ENCODE results near the gene AQP3. TPM values are rescaled to one million over a fixed set of nuclear protein-coding genes. Genes with fewer than 3 reads are reported as not detected.

The AQP3 gene
- polyA plus RNA-seq, 2 of the 4 experiments (the other 2 are of a cell fraction): 6.2 to 18.8 TPM

DNA sequence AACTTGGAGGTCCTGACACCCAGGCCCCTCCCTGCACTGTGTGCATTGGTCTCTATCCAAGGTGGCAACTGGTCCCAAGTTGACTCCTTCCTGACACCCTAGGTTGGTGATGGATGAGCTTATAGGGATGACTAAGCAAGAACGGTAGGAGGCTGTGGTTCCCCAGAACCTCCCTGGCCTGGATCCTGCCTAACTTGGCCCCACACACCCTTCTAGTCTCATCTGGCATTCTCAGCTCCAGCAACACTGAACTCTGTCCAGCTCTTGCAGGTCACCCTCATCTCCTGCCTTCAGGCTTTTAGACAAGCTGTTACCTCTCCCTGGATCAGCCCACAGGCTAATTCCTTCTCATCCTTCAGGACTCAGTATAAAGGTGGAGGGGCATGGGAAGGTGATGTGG is 16.5 kb downstream of the AQP3 start:
- WGBS (ENCODE audit: missing lambda C conversion rate): 0% methylated on average over 1 of the region's 1 CpG
- H3K27ac ChIP-seq: peak overlapping the region; percentile 52 to 73
- peaks cover 28% of the 10 kb centered on the region for H3K4me1 ChIP-seq
- H3K9me3 ChIP-seq: no peaks in the 10 kb centered on the region
- ATAC-seq (peak; percentile 46 to 72; a peak in 3 of 6 replicates), DNase-seq (ENCODE audit: low read depth in 1 of 2, low spot score in 1 of 2) (peak in 1 of 2 experiments; percentile 72), FAIRE-seq (no peak)
- H3K4me3 ChIP-seq: no peak overlapping the region
- POLR2A ChIA-PET: no interaction called here
- CTCF ChIA-PET: interaction anchor here (0.7 to 41.9 kb wide), 4 partner anchors 15 to 143 kb away, joined by 3 to 834 read pairs (median 23); partner anchors contain the start of genes AQP3, AQP7 and NOL6
- H3K4me2 ChIP-seq: peak overlapping the region; percentile 50; the same call in 2 of the 3 replicates
- TF ChIP-seq FOSB (CRISPR knock-in tag; IDR thresholded peaks at IDR 0.05): no peak
- peak; percentile 88 for TF ChIP-seq HOXB5 (CRISPR knock-in tag; IDR thresholded peaks at IDR 0.05)
- TF ChIP-seq MAFK (IDR thresholded peaks at IDR 0.05; ENCODE audit: partially characterized antibody): peak; percentile 76

DNA sequence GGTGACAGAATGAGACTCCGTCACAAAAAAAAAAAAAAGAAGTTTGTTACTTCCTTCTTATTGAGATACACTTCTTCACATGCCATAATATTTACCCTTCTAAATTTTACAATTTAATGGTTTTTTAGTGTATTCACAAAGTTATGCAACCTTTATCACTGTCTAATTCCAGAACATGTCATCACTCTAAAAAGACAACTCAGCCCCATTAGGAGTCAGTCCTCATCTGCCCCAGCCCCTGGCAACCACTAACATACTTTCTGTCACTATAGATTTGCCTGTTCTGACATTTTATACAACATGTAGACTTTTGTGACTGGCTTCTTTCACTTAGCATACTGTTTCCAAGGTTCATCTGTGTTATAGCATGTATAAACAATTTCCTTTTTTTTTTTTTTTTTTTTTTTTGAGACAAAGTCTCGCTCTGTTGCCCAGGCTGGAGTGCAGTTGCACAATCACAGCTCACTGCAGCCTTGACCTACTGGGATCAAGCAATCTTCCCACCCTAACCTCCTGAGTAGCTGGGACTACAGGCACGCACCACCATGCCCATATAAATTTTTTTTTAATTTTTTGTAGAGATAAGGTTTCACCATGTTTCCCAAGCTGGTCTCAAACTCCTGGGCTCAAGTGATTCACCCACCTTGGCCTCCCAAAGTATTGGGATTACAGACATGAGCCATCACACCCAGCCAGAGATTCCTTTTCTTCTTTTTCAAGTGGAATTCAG is 18.0 kb downstream of the AQP3 start:
- peaks cover 37% of the 10 kb centered on the region for H3K4me1 ChIP-seq
- H3K4me3 ChIP-seq: no peak overlapping the region
- FAIRE-seq (no peak), DNase-seq (ENCODE audit: low read depth in 1 of 2, low spot score in 1 of 2) (no peak), ATAC-seq (no peak)
- H3K27ac ChIP-seq: peak overlapping the region; percentile 34 to 73; a peak in 4 of 6 replicates
- WGBS (ENCODE audit: missing lambda C conversion rate): 93% methylated on average over 3 of the region's 3 CpGs
- ChIA-PET POLR2A (no interaction called here), CTCF (interaction anchor here (1.2 to 41.9 kb wide), 5 partner anchors 9 to 37 kb away, joined by 3 to 834 read pairs (median 6); partner anchors contain the start of genes AQP3 and NOL6)
- H3K4me2 ChIP-seq: no peak overlapping the region
- TF ChIP-seq CEBPB (IDR thresholded peaks at IDR 0.05) (peak; percentile 14 to 28; a peak in 1 of 4 replicates), HOXB5 (CRISPR knock-in tag; IDR thresholded peaks at IDR 0.05) (no peak)
- no peaks in the 10 kb centered on the region for H3K9me3 ChIP-seq

DNA sequence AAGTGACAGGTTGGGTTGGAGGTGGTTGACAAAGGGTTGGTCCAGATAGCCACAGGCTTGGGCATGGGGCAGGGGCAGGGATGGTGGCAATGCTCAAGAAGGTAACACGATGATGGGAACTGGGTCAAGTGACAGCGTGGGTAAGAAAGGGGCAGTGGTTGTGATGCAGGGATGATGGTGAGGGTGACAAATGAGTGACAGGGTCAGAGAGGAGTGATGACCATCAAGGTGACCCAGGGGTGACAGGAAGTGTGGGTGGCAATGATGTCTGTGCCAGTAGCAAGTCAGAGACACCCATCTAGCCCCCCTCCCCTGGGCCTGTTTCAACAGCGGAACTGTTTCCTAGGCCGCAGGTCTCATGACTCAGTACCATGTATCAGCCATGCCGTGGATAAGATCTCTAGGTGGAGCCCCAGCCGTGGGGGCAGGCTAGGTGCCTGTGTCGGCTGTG is 20.5 kb downstream of the AQP3 start:
- ATAC-seq: no peak

More for the DNA sequence above, 20.5 kb downstream of the AQP3 start:
- ChIA-PET POLR2A (no interaction called here), CTCF (interaction anchor here (0.6 to 5.4 kb wide), 4 partner anchors 9 to 39 kb away, joined by 4 to 21 read pairs (median 5); no protein-coding TSS in a partner anchor)
- WGBS (ENCODE audit: missing lambda C conversion rate): 91% methylated on average over 7 of the region's 7 CpGs
- H3K4me1 ChIP-seq: peaks cover 37% of the 10 kb centered on the region
- FAIRE-seq (no peak), DNase-seq (ENCODE audit: low read depth in 1 of 2, low spot score in 1 of 2) (no peak)
- peak overlapping the region in 1 of 2 experiments; percentile 55; a peak in 4 of 6 replicates for H3K27ac ChIP-seq
- no peak overlapping the region for H3K4me2 ChIP-seq
- H3K4me3 ChIP-seq: no peak overlapping the region
- H3K9me3 ChIP-seq: no peaks in the 10 kb centered on the region
- TF ChIP-seq, protein P1, sequence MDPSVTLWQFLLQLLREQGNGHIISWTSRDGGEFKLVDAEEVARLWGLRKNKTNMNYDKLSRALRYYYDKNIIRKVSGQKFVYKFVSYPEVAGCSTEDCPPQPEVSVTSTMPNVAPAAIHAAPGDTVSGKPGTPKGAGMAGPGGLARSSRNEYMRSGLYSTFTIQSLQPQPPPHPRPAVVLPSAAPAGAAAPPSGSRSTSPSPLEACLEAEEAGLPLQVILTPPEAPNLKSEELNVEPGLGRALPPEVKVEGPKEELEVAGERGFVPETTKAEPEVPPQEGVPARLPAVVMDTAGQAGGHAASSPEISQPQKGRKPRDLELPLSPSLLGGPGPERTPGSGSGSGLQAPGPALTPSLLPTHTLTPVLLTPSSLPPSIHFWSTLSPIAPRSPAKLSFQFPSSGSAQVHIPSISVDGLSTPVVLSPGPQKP (IDR thresholded peaks at IDR 0.05; ENCODE audit: low read depth, low read length): no peak
- TF ChIP-seq CHD2 (IDR thresholded peaks at IDR 0.05; ENCODE audit: low read length, partially characterized antibody) (no peak), ZC3H11A (IDR thresholded peaks at IDR 0.05) (no peak), HOXB5 (CRISPR knock-in tag; IDR thresholded peaks at IDR 0.05) (no peak), GATA3 (IDR thresholded peaks at IDR 0.05; ENCODE audit: borderline replicate concordance) (no peak), NR3C1 (IDR thresholded peaks at IDR 0.05) (no peak), HDAC2 (IDR thresholded peaks at IDR 0.05) (no peak), ZSCAN20 (CRISPR knock-in tag; IDR thresholded peaks at IDR 0.05) (no peak), POLR2A (IDR thresholded peaks at IDR 0.05; ENCODE audit: low read length) (no peak)
- TF ChIP-seq, protein P2, sequence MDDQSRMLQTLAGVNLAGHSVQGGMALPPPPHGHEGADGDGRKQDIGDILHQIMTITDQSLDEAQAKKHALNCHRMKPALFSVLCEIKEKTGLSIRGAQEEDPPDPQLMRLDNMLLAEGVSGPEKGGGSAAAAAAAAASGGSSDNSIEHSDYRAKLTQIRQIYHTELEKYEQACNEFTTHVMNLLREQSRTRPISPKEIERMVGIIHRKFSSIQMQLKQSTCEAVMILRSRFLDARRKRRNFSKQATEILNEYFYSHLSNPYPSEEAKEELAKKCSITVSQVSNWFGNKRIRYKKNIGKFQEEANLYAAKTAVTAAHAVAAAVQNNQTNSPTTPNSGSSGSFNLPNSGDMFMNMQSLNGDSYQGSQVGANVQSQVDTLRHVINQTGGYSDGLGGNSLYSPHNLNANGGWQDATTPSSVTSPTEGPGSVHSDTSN (IDR thresholded peaks at IDR 0.05): no peak
- TF ChIP-seq, protein P3, sequence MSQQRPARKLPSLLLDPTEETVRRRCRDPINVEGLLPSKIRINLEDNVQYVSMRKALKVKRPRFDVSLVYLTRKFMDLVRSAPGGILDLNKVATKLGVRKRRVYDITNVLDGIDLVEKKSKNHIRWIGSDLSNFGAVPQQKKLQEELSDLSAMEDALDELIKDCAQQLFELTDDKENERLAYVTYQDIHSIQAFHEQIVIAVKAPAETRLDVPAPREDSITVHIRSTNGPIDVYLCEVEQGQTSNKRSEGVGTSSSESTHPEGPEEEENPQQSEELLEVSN (IDR thresholded peaks at IDR 0.05; ENCODE audit: borderline replicate concordance, low read depth): no peak
- TF ChIP-seq, protein P4, sequence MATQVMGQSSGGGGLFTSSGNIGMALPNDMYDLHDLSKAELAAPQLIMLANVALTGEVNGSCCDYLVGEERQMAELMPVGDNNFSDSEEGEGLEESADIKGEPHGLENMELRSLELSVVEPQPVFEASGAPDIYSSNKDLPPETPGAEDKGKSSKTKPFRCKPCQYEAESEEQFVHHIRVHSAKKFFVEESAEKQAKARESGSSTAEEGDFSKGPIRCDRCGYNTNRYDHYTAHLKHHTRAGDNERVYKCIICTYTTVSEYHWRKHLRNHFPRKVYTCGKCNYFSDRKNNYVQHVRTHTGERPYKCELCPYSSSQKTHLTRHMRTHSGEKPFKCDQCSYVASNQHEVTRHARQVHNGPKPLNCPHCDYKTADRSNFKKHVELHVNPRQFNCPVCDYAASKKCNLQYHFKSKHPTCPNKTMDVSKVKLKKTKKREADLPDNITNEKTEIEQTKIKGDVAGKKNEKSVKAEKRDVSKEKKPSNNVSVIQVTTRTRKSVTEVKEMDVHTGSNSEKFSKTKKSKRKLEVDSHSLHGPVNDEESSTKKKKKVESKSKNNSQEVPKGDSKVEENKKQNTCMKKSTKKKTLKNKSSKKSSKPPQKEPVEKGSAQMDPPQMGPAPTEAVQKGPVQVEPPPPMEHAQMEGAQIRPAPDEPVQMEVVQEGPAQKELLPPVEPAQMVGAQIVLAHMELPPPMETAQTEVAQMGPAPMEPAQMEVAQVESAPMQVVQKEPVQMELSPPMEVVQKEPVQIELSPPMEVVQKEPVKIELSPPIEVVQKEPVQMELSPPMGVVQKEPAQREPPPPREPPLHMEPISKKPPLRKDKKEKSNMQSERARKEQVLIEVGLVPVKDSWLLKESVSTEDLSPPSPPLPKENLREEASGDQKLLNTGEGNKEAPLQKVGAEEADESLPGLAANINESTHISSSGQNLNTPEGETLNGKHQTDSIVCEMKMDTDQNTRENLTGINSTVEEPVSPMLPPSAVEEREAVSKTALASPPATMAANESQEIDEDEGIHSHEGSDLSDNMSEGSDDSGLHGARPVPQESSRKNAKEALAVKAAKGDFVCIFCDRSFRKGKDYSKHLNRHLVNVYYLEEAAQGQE (IDR thresholded peaks at IDR 0.05): no peak

Data from A549 (cell line).